A673 (cell line): ENCODE results near the gene CNGA4. TPM values are rescaled to one million over a fixed set of nuclear protein-coding genes. Genes with fewer than 3 reads are reported as not detected.

Source experiments
- BruUV-seq: library from RNA; stranded (reverse); fragments of 400-500 nt; replicated peaks from 2 replicates; lab custom pipeline; 2021; lab: Mats Ljungman, UMichigan
- CTCF ChIA-PET: fragments of 300-600 bp; sonication (Branson Sonifier 250); formaldehyde crosslinking; loops from one replicate; lab custom pipeline; 2022; ENCODE audit warnings: antibody characterized with exemption; lab: Charles Lee
- POLR2A ChIA-PET: fragments of 300-600 bp; sonication (Branson Sonifier 250); formaldehyde crosslinking; loops from one replicate; lab custom pipeline; 2022; ENCODE audit warnings: antibody characterized with exemption; ENCODE audit not compliant: low non-redundant PET; lab: Charles Lee
- DNase-seq: peaks from one replicate; pipeline ENCODE4 v3.0.0-alpha.2; 2015; ENCODE audit warnings: low spot score
- H3K27ac ChIP-seq: fragments of 200-600 bp; sonication (generic); 2 replicates; pipeline ENCODE4 v1.5.1; 2016; ENCODE audit warnings: mixed run types, low read depth, mild to moderate bottlenecking, mixed read lengths, antibody characterized with exemption, low read length; ENCODE audit not compliant: poor library complexity, severe bottlenecking
- H3K27me3 ChIP-seq: fragments of 200-600 bp; sonication (generic); replicated peaks from 2 replicates; pipeline ENCODE4 v1.6.1; 2017; ENCODE audit warnings: mixed run types, low read depth, mild to moderate bottlenecking, mixed read lengths, antibody characterized with exemption, low read length; ENCODE audit not compliant: insufficient read depth, poor library complexity
- H3K36me3 ChIP-seq: fragments of 200-600 bp; sonication (generic); 2 replicates; pipeline ENCODE4 v1.6.1; 2016; ENCODE audit warnings: mixed run types, mild to moderate bottlenecking, mixed read lengths, antibody characterized with exemption, low read length; ENCODE audit not compliant: insufficient read depth, poor library complexity, severe bottlenecking
- H3K4me1 ChIP-seq: fragments of 200-600 bp; sonication (generic); 2 replicates; pipeline ENCODE4 v1.6.1; 2017; ENCODE audit warnings: mixed run types, mild to moderate bottlenecking, mixed read lengths, antibody characterized with exemption, low read length; ENCODE audit not compliant: insufficient read depth, poor library complexity, severe bottlenecking
- H3K4me3 ChIP-seq: fragments of 200-600 bp; sonication (generic); 2 replicates; pipeline ENCODE4 v1.5.1; 2016; ENCODE audit warnings: low read depth, mixed run types, mild to moderate bottlenecking, mixed read lengths, low read length; ENCODE audit not compliant: poor library complexity, severe bottlenecking
- H3K9me3 ChIP-seq: fragments of 200-600 bp; sonication (generic); 2 replicates; pipeline ENCODE4 v1.6.1; 2016; ENCODE audit warnings: mixed run types, low read depth, mild to moderate bottlenecking, mixed read lengths, antibody characterized with exemption, low read length; ENCODE audit not compliant: poor library complexity, severe bottlenecking
- EZH2 ChIP-seq: fragments of 200-600 bp; sonication (generic); IDR thresholded peaks from 2 replicates; pipeline ENCODE4 v1.6.1; 2017; ENCODE audit warnings: borderline replicate concordance, low read depth, mild to moderate bottlenecking, mixed read lengths, antibody characterized with exemption, low read length; ENCODE audit not compliant: poor library complexity, severe bottlenecking
- intact Hi-C: fragments of 100-400 bp; cut with micrococcal nuclease; formaldehyde crosslinking; loops from one replicate; pipeline ENCODE4 v1.10.0; 2022; ENCODE audit not compliant: unreplicated experiment
- total RNA-seq: library from RNA; stranded (reverse); gene quantifications from 2 replicates; pipeline ENCODE4 v1.2.3, GENCODE V29; 2021
- TF ChIP-seq, protein P1 (sequence below): fragments of 300-800, 200-600 bp; sonication (generic); conservative IDR thresholded peaks from 2 replicates; pipeline ENCODE4 v1.5.1; 2017; ENCODE audit warnings: low read depth, mild to moderate bottlenecking, antibody characterized with exemption, low read length, moderate library complexity, mixed read lengths

Gene CNGA4
- total RNA-seq, 1 experiment from 2014 or later, result not detected

DNA sequence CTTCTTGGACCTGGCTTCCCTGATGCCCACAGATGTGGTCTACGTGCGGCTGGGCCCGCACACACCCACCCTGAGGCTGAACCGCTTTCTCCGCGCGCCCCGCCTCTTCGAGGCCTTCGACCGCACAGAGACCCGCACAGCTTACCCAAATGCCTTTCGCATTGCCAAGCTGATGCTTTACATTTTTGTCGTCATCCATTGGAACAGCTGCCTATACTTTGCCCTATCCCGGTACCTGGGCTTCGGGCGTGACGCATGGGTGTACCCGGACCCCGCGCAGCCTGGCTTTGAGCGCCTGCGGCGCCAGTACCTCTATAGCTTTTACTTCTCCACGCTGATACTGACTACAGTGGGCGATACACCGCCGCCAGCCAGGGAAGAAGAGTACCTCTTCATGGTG lies 1.2 kb downstream of the CNGA4 start:
- H3K4me1 ChIP-seq, result no peaks in the 10 kb centered on the region
- ChIA-PET CTCF (no interaction called here), POLR2A (no interaction called here)
- no peaks in the 10 kb centered on the region for H3K9me3 ChIP-seq
- H3K36me3 ChIP-seq, result no peaks in the 10 kb centered on the region
- intact Hi-C loops, result no loop called here
- no TSS peak for BruUV-seq
- no peaks in the 10 kb centered on the region for H3K27me3 ChIP-seq
- no peak overlapping the region for H3K4me3 ChIP-seq
- no peak overlapping the region for H3K27ac ChIP-seq
- TF ChIP-seq, protein P1, sequence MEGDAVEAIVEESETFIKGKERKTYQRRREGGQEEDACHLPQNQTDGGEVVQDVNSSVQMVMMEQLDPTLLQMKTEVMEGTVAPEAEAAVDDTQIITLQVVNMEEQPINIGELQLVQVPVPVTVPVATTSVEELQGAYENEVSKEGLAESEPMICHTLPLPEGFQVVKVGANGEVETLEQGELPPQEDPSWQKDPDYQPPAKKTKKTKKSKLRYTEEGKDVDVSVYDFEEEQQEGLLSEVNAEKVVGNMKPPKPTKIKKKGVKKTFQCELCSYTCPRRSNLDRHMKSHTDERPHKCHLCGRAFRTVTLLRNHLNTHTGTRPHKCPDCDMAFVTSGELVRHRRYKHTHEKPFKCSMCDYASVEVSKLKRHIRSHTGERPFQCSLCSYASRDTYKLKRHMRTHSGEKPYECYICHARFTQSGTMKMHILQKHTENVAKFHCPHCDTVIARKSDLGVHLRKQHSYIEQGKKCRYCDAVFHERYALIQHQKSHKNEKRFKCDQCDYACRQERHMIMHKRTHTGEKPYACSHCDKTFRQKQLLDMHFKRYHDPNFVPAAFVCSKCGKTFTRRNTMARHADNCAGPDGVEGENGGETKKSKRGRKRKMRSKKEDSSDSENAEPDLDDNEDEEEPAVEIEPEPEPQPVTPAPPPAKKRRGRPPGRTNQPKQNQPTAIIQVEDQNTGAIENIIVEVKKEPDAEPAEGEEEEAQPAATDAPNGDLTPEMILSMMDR, result no peak
- TF ChIP-seq EZH2, result no peak
- DNase-seq, result no peak

DNA sequence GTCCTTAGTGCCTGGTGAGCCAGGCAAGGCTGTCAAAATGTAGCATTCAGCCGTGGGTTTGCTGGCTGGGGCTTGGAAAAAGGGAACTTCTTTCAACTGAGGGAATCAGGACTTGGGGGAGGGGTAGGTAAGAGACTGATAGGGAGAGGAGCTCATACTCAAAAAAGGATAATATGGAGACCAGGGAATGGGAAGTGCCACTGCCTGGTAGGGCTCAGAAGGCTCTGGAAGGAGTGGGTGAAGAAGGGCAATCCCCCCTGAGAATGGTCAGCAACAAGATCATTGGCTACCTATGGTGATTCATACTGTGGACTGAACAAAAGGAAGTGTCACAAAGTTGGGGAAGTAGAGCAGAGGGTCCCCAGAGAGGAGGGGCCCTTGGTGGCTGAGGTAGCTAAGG lies 1.9 kb downstream of the CNGA4 start:
- H3K4me3 ChIP-seq, result no peak overlapping the region
- no peaks in the 10 kb centered on the region for H3K36me3 ChIP-seq
- no peak overlapping the region for H3K27ac ChIP-seq
- intact Hi-C loops, result no loop called here
- no peaks in the 10 kb centered on the region for H3K4me1 ChIP-seq
- no TSS peak for BruUV-seq
- no peaks in the 10 kb centered on the region for H3K9me3 ChIP-seq
- no peak for TF ChIP-seq EZH2
- TF ChIP-seq, protein P1, result no peak
- POLR2A ChIA-PET, result no interaction called here
- DNase-seq, result no peak
- CTCF ChIA-PET, result no interaction called here
- no peaks in the 10 kb centered on the region for H3K27me3 ChIP-seq

DNA sequence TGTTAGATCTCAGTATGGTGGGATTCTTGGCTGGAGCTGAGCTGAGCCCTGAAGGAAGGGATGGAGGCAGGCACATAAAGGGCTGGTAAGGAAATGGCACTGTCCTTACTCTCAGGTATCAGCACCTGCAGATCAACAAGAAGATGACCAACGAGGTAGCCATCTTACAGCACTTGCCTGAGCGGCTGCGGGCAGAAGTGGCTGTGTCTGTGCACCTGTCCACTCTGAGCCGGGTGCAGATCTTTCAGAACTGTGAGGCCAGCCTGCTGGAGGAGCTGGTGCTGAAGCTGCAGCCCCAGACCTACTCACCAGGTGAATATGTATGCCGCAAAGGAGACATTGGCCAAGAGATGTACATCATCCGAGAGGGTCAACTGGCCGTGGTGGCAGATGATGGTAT lies 2.4 kb downstream of the CNGA4 start:
- H3K4me3 ChIP-seq, result no peak overlapping the region
- no peak for DNase-seq
- H3K9me3 ChIP-seq, result no peaks in the 10 kb centered on the region
- BruUV-seq, result no TSS peak
- CTCF ChIA-PET, result no interaction called here
- no peak overlapping the region for H3K27ac ChIP-seq
- no peaks in the 10 kb centered on the region for H3K27me3 ChIP-seq
- intact Hi-C loops, result no loop called here
- TF ChIP-seq, protein P1, result no peak
- TF ChIP-seq EZH2, result no peak
- no peaks in the 10 kb centered on the region for H3K4me1 ChIP-seq
- no peaks in the 10 kb centered on the region for H3K36me3 ChIP-seq
- POLR2A ChIA-PET, result no interaction called here
